Measurements from ENCODE around the gene RHEB.

Gene RHEB

GRCh38 chr7:151503902-151504714, 15.6 kb downstream of the RHEB start:
- H3K27ac Mint-ChIP-seq = no peak overlapping the region
- peaks cover 28% of the 10 kb centered on the region for H3K4me1 Mint-ChIP-seq
- H3K36me3 Mint-ChIP-seq = peaks cover 2% of the 10 kb centered on the region
- H3K27me3 Mint-ChIP-seq = no peaks in the 10 kb centered on the region
- ATAC-seq (ENCODE audit: low read depth) (no peak), DNase-seq (ENCODE audit: low spot score in 2 of 2) (no peak)
- no peak overlapping the region for H3K4me3 Mint-ChIP-seq
- H3K9me3 Mint-ChIP-seq = no peaks in the 10 kb centered on the region

- Mint-ChIP-seq H3K27ac (no peak overlapping the region), H3K9me3 (no peaks in the 10 kb centered on the region), H3K36me3 (peaks cover 5% of the 10 kb centered on the region), H3K27me3 (no peaks in the 10 kb centered on the region), H3K4me1 (peaks cover 34% of the 10 kb centered on the region), H3K4me3 (no peak overlapping the region)
- ATAC-seq (ENCODE audit: low read depth) (no peak), DNase-seq (ENCODE audit: low spot score in 2 of 2) (no peak)
These were observed 18.0 kb downstream of the RHEB start for GRCh38 chr7:151501676-151502075.

- Mint-ChIP-seq H3K4me3 (no peak overlapping the region), H3K27me3 (no peaks in the 10 kb centered on the region), H3K27ac (no peak overlapping the region), H3K36me3 (peaks cover 8% of the 10 kb centered on the region), H3K4me1 (peaks cover 44% of the 10 kb centered on the region), H3K9me3 (no peaks in the 10 kb centered on the region)
- ATAC-seq (ENCODE audit: low read depth) = no peak
- DNase-seq (ENCODE audit: low spot score in 2 of 2) = no peak
These were observed 21.2 kb downstream of the RHEB start for GRCh38 chr7:151498495-151498894.

GRCh38 chr7:151497306-151497871, 22.3 kb downstream of the RHEB start:
- DNase-seq (ENCODE audit: low spot score in 2 of 2) = no peak
- Mint-ChIP-seq H3K27me3 (no peaks in the 10 kb centered on the region), H3K9me3 (no peaks in the 10 kb centered on the region), H3K36me3 (peaks cover 10% of the 10 kb centered on the region), H3K4me1 (peaks cover 42% of the 10 kb centered on the region), H3K27ac (peak overlapping the region; percentile 15), H3K4me3 (no peak overlapping the region)
- no peak for ATAC-seq (ENCODE audit: low read depth)

- Mint-ChIP-seq H3K4me1 (peaks cover 39% of the 10 kb centered on the region), H3K27ac (no peak overlapping the region), H3K9me3 (no peaks in the 10 kb centered on the region), H3K4me3 (no peak overlapping the region), H3K27me3 (no peaks in the 10 kb centered on the region), H3K36me3 (peaks cover 14% of the 10 kb centered on the region)
- ATAC-seq (ENCODE audit: low read depth) (no peak), DNase-seq (ENCODE audit: low spot score in 2 of 2) (no peak)
These were observed 24.3 kb downstream of the RHEB start for GRCh38 chr7:151495360-151495759.

- Mint-ChIP-seq H3K27ac (no peak overlapping the region), H3K27me3 (no peaks in the 10 kb centered on the region), H3K36me3 (peaks cover 16% of the 10 kb centered on the region), H3K4me3 (no peak overlapping the region), H3K9me3 (no peaks in the 10 kb centered on the region), H3K4me1 (peaks cover 35% of the 10 kb centered on the region)
- ATAC-seq (ENCODE audit: low read depth) (no peak), DNase-seq (ENCODE audit: low spot score in 2 of 2) (no peak)
These were observed 25.1 kb downstream of the RHEB start for GRCh38 chr7:151494298-151495284.

GRCh38 chr7:151493083-151493482, 26.6 kb downstream of the RHEB start:
- ATAC-seq (ENCODE audit: low read depth) (no peak), DNase-seq (ENCODE audit: low spot score in 2 of 2) (no peak)
- Mint-ChIP-seq H3K27ac (no peak overlapping the region), H3K9me3 (no peaks in the 10 kb centered on the region), H3K27me3 (no peaks in the 10 kb centered on the region), H3K4me3 (no peak overlapping the region), H3K36me3 (peaks cover 19% of the 10 kb centered on the region), H3K4me1 (peaks cover 24% of the 10 kb centered on the region)

- DNase-seq (ENCODE audit: low spot score in 2 of 2) (no peak), ATAC-seq (ENCODE audit: low read depth) (no peak)
- Mint-ChIP-seq H3K4me1 (peaks cover 15% of the 10 kb centered on the region), H3K27ac (no peak overlapping the region), H3K4me3 (no peak overlapping the region), H3K27me3 (no peaks in the 10 kb centered on the region), H3K36me3 (peaks cover 22% of the 10 kb centered on the region), H3K9me3 (no peaks in the 10 kb centered on the region)
These were observed 27.8 kb downstream of the RHEB start for GRCh38 chr7:151491859-151492258.

GRCh38 chr7:151490456-151491105, 29.1 kb downstream of the RHEB start:
- Mint-ChIP-seq H3K27me3 (no peaks in the 10 kb centered on the region), H3K9me3 (no peaks in the 10 kb centered on the region), H3K4me1 (peaks cover 12% of the 10 kb centered on the region), H3K27ac (no peak overlapping the region), H3K36me3 (peaks cover 30% of the 10 kb centered on the region), H3K4me3 (no peak overlapping the region)
- ATAC-seq (ENCODE audit: low read depth) = no peak
- no peak for DNase-seq (ENCODE audit: low spot score in 2 of 2)

- no peak overlapping the region for H3K27ac Mint-ChIP-seq
- H3K9me3 Mint-ChIP-seq = no peaks in the 10 kb centered on the region
- peaks cover 35% of the 10 kb centered on the region for H3K36me3 Mint-ChIP-seq
- DNase-seq (ENCODE audit: low spot score in 2 of 2) (no peak), ATAC-seq (ENCODE audit: low read depth) (no peak)
- H3K4me3 Mint-ChIP-seq = no peak overlapping the region
- no peaks in the 10 kb centered on the region for H3K27me3 Mint-ChIP-seq
- peaks cover 16% of the 10 kb centered on the region for H3K4me1 Mint-ChIP-seq
These were observed 30.2 kb downstream of the RHEB start for GRCh38 chr7:151489498-151489897.

- Mint-ChIP-seq H3K4me1 (peaks cover 13% of the 10 kb centered on the region), H3K4me3 (no peak overlapping the region), H3K27ac (no peak overlapping the region), H3K27me3 (no peaks in the 10 kb centered on the region), H3K36me3 (peaks cover 38% of the 10 kb centered on the region), H3K9me3 (no peaks in the 10 kb centered on the region)
- DNase-seq (ENCODE audit: low spot score in 2 of 2) = no peak
- ATAC-seq (ENCODE audit: low read depth) = no peak
These were observed 31.6 kb downstream of the RHEB start for GRCh38 chr7:151488096-151488495.

GRCh38 chr7:151487228-151487627, 32.5 kb downstream of the RHEB start:
- Mint-ChIP-seq H3K27me3 (no peaks in the 10 kb centered on the region), H3K4me3 (no peak overlapping the region), H3K4me1 (peaks cover 16% of the 10 kb centered on the region), H3K36me3 (peaks cover 42% of the 10 kb centered on the region), H3K9me3 (no peaks in the 10 kb centered on the region), H3K27ac (no peak overlapping the region)
- DNase-seq (ENCODE audit: low spot score in 2 of 2) (no peak), ATAC-seq (ENCODE audit: low read depth) (no peak)

- Mint-ChIP-seq H3K4me3 (no peak overlapping the region), H3K36me3 (peaks cover 47% of the 10 kb centered on the region), H3K27me3 (no peaks in the 10 kb centered on the region), H3K9me3 (no peaks in the 10 kb centered on the region), H3K4me1 (peaks cover 16% of the 10 kb centered on the region), H3K27ac (peak overlapping the region; percentile 28)
- ATAC-seq (ENCODE audit: low read depth) (no peak), DNase-seq (ENCODE audit: low spot score in 2 of 2) (no peak)
These were observed 33.6 kb downstream of the RHEB start for GRCh38 chr7:151486074-151486473.
